GM23248 (cell line): ENCODE results near the gene OLA1.

Source experiments
- EZH2 ChIP-seq: fragments of 200-600 bp; sonication (generic); IDR thresholded peaks from 2 replicates; pipeline ENCODE4 v1.6.1; 2018; ENCODE audit warnings: antibody characterized with exemption, mild to moderate bottlenecking; ENCODE audit not compliant: insufficient read depth, poor library complexity, severe bottlenecking
- EZH2phosphoT487 ChIP-seq: fragments of 200-600 bp; sonication (generic); IDR thresholded peaks from 2 replicates; pipeline ENCODE4 v1.6.1; 2018; ENCODE audit warnings: antibody characterized with exemption, moderate library complexity, mild to moderate bottlenecking, low read depth; ENCODE audit not compliant: insufficient read depth

DNA sequence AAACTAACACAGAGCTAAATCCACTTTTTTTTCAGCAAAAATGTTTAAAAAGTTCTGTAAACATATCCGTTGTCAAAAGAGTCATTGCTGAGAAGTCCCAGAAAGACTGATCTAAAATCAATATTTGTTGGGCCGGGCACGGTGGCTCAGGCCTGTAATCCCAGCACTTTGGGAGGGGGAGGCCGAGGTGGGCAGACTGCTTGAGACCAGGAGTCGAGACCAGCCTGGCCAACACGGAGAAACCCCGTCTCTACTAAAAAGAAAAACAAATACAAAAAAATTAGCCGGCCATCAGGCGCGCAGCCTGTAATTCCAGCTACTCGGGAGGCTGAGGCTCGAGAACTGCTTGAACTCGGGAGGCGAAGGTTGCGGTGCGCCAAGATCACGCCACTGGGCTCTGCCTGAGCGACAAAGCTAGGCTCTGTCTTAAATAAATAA lies 1.4 kb downstream of the OLA1 start:
- TF ChIP-seq EZH2 (no peak), EZH2phosphoT487 (no peak)
